ENCODE results near the gene ADGRG6.
"Not testable (repeated sequence)": the region's sequence is repeated elsewhere in the genome, so short reads cannot be mapped to it uniquely, and the experiment has no call there.

The ADGRG6 gene

DNA sequence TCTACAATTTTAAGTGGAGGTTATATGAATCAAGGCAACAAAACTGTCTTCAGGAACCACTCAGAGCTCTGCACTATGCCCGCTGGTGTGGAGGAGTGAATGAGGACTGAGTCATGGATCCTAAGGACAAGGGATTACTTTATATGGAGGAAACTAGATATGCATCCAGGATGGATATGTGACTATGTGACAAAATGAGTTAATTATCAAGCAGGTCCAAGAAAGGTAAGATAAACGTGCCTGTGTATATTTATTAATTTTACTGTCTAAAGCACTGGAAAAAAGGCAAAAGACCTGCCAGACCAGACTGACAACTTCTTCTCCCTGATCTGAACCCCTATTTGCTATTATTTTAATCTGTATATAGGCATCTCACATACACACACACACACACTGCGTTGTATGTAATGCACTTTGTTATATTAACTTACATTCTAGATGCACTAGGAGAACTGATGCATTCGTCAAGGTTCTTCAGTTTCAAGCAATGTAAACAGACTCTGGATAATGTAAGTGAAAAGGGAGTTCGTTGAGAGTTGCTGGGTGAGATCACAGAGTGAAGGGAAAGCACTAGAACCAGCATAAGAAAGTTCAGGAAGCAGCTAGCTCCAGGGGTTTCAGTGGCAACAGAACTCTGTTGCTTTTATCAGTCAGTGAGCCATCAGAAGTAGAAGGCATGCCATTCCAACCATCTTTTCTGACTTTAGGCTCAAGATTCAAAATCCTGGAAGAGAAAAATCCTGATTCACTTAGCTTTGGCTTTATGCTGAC lies 26.4 kb upstream of the ADGRG6 start:
- no peaks in the 10 kb centered on the region for H3K27me3 ChIP-seq (replicated peaks; ENCODE audit: control insufficient read depth, insufficient read depth, low read length)
- H3K4me3 ChIP-seq (replicated peaks; ENCODE audit: low read depth, low read length): no peak overlapping the region
- TF ChIP-seq, protein P1, sequence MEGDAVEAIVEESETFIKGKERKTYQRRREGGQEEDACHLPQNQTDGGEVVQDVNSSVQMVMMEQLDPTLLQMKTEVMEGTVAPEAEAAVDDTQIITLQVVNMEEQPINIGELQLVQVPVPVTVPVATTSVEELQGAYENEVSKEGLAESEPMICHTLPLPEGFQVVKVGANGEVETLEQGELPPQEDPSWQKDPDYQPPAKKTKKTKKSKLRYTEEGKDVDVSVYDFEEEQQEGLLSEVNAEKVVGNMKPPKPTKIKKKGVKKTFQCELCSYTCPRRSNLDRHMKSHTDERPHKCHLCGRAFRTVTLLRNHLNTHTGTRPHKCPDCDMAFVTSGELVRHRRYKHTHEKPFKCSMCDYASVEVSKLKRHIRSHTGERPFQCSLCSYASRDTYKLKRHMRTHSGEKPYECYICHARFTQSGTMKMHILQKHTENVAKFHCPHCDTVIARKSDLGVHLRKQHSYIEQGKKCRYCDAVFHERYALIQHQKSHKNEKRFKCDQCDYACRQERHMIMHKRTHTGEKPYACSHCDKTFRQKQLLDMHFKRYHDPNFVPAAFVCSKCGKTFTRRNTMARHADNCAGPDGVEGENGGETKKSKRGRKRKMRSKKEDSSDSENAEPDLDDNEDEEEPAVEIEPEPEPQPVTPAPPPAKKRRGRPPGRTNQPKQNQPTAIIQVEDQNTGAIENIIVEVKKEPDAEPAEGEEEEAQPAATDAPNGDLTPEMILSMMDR (IDR thresholded peaks at IDR 0.05; ENCODE audit: insufficient read depth, low read length, poor library complexity, severe bottlenecking): no peak
- DNase-seq (ENCODE audit: extremely low read depth, insufficient read length): no peak
- H3K36me3 ChIP-seq (ENCODE audit: control insufficient read depth, insufficient read depth, low read length): no peaks in the 10 kb centered on the region

DNA sequence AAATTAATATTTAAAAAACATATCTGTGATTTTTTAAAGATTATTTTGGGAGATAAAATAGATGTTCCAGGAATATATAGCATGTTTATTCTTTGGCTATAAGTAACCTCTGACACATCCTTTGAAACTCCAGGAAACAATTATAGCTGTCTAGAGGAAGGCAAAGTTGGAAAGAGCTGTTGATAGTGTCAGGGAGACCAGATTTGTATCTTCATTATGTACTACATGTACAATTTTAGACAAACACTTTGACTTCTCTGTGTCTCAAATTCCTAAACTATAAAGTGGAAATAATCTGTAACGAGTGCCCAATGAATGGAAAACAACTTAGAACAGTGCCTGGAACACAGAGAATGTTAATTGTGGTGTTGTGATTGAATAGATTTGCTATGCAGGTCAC lies 25.6 kb upstream of the ADGRG6 start:
- Histone ChIP-seq H3K36me3 (ENCODE audit: control insufficient read depth, insufficient read depth, low read length) (no peaks in the 10 kb centered on the region), H3K27me3 (replicated peaks; ENCODE audit: control insufficient read depth, insufficient read depth, low read length) (no peaks in the 10 kb centered on the region), H3K4me3 (replicated peaks; ENCODE audit: low read depth, low read length) (no peak overlapping the region)
- TF ChIP-seq, protein P1 (IDR thresholded peaks at IDR 0.05; ENCODE audit: insufficient read depth, low read length, poor library complexity, severe bottlenecking): no peak
- no peak for DNase-seq (ENCODE audit: extremely low read depth, insufficient read length)

DNA sequence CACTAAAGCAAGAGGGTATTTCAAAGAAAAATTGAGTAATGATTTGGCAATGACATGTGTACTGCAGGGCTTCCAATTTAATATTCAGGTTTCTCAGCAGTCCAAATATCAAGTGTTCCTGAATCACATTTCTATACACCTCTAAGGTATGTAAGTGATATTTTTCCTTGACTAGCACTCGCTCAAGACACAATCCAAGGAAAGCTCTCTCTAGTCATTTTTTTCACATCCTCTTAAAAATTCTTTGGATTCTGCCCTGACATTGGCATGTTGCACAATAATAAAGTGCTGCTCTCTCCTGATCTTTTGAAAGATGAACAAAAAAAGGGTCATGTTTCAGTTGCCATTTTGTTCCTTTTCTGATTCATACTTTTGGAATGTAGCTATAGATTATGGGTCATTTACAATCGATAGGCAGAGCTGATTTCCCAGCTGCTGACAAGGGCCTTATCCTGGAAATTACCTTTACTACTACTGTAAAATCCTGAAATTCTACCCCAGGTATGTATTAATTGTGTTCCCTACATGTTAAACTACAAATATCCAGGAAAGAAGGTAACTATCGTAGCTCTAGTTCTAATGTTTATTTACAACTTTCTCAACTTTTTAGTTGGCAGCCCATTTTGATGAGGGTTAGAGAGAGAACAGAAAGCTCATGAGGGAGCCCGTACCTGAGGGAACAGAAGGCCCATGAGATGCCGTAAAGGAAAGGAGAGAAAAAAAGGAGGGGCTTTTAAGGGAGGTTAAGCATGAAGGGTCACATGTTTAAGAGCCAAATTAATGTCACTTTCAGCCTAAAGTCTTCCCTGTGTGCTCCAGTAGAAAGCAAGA lies 22.2 kb upstream of the ADGRG6 start:
- TF ChIP-seq, protein P1 (IDR thresholded peaks at IDR 0.05; ENCODE audit: insufficient read depth, low read length, poor library complexity, severe bottlenecking): no peak
- no peak for DNase-seq (ENCODE audit: extremely low read depth, insufficient read length)
- H3K4me3 ChIP-seq (replicated peaks; ENCODE audit: low read depth, low read length): no peak overlapping the region
- no peaks in the 10 kb centered on the region for H3K27me3 ChIP-seq (replicated peaks; ENCODE audit: control insufficient read depth, insufficient read depth, low read length)
- no peaks in the 10 kb centered on the region for H3K36me3 ChIP-seq (ENCODE audit: control insufficient read depth, insufficient read depth, low read length)

DNA sequence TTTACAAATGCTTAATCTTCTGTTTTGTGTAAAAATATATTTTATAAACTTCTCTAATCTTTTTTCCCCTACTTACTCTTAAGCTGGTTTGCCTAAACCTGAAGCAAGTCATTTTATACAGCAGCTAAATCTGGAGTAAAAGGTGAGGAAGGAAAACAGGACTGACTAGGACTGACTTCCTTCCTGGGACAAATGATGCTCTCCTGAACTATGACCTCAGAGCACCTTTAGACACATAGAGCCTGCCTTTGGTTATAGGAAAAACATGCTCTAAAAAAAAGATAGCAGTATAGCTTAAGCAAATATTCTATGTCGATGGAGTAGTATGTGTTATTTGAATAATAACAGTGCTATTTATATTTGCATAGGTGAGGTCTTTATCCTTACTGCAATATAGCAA lies 21.5 kb upstream of the ADGRG6 start:
- Histone ChIP-seq H3K27me3 (replicated peaks; ENCODE audit: control insufficient read depth, insufficient read depth, low read length) (no peaks in the 10 kb centered on the region), H3K4me3 (replicated peaks; ENCODE audit: low read depth, low read length) (no peak overlapping the region), H3K36me3 (ENCODE audit: control insufficient read depth, insufficient read depth, low read length) (no peaks in the 10 kb centered on the region)
- TF ChIP-seq, protein P1 (IDR thresholded peaks at IDR 0.05; ENCODE audit: insufficient read depth, low read length, poor library complexity, severe bottlenecking): no peak
- no peak for DNase-seq (ENCODE audit: extremely low read depth, insufficient read length)

DNA sequence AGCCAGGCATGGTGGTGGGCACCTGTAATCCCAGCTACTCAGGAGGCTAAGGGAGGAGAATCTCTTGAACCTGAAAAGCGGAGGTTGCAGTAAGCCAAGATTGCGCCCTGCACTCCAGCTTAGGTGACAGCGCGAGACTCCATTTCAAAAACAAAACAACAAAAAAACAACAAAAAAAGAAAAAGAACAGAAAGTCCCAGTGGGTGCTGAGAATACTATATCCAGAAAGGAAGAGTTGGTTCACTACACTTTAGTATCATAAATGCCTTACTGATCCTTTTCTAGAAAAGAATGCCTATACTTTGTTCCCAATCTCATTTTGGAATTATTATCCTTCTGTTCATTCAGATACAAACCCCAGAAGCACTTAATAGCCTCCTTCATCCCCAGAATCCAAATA lies 20.9 kb upstream of the ADGRG6 start:
- no peak overlapping the region for H3K4me3 ChIP-seq (replicated peaks; ENCODE audit: low read depth, low read length)
- no peak for DNase-seq (ENCODE audit: extremely low read depth, insufficient read length)
- TF ChIP-seq, protein P1 (IDR thresholded peaks at IDR 0.05; ENCODE audit: insufficient read depth, low read length, poor library complexity, severe bottlenecking): no peak
- H3K27me3 ChIP-seq (replicated peaks; ENCODE audit: control insufficient read depth, insufficient read depth, low read length): no peaks in the 10 kb centered on the region
- H3K36me3 ChIP-seq (ENCODE audit: control insufficient read depth, insufficient read depth, low read length): no peaks in the 10 kb centered on the region

DNA sequence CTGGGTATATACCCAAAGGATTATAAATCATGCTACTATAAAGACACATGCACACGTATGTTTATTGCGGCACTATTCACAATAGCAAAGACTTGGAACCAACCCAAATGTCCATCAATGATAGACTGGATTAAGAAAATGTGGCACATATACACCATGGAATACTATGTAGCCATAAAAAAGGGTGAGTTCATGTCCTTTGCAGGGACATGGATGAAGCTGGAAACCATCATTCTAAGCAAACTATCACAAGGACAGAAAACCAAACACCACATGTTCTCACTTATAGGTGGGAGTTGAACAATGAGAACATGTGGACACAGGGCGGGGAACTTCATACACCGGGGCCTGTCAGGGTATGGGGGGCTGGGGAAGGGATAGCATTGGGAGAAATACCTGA lies 18.7 kb upstream of the ADGRG6 start:
- not testable (repeated sequence) for H3K36me3 ChIP-seq (ENCODE audit: control insufficient read depth, insufficient read depth, low read length); DNase-seq (ENCODE audit: extremely low read depth, insufficient read length); H3K27me3 ChIP-seq (replicated peaks; ENCODE audit: control insufficient read depth, insufficient read depth, low read length); H3K4me3 ChIP-seq (replicated peaks; ENCODE audit: low read depth, low read length)

All from GM06990 (cell line).